HCT116 (cell line): ENCODE results near the gene LCOR. TPM values are rescaled to one million over a fixed set of nuclear protein-coding genes. Genes with fewer than 3 reads are reported as not detected.

Experiments used
- ATAC-seq: fragments of 200-7000 bp; cut with Tn5 transposase; 2 replicates; pipeline ENCODE4 v1.9.1; 2020; ENCODE audit warnings: mild to moderate bottlenecking, moderate library complexity
- BruUV-seq: library from RNA; stranded (reverse); fragments of 400-500 nt; replicated peaks from 2 replicates; lab custom pipeline; 2021; lab: Mats Ljungman, UMichigan
- CTCF ChIA-PET: fragments of 300-600 bp; sonication (Branson Sonifier 250); formaldehyde crosslinking; loops from one replicate; lab custom pipeline; 2021; ENCODE audit warnings: antibody characterized with exemption; lab: Charles Lee
- POLR2A ChIA-PET: fragments of 300-600, 350-600 bp; sonication (Branson Sonifier 250); formaldehyde crosslinking; loops from one replicate; lab custom pipeline; 2021; ENCODE audit warnings: antibody characterized with exemption; lab: Charles Lee
- RAD21 ChIA-PET, 2 experiments: fragments of 300-600 bp; sonication (Branson Sonifier 250); formaldehyde crosslinking; loops; one replicate each; lab custom pipeline; 2023; ENCODE audit warnings: low total read pairs in 2 of 2; ENCODE audit not compliant: uncharacterized antibody in 2 of 2, unreplicated experiment in 2 of 2, low non-redundant PET in 1 of 2; lab: Charles Lee
- DNase-seq: peaks from one replicate; pipeline ENCODE4 v3.0.0-alpha.2; 2010; ENCODE audit warnings: low read depth, low spot score
- H2AFZ ChIP-seq: fragments of 200-600 bp; shearing (Covaris generic), sonication (generic); 2 replicates; pipeline ENCODE4 v1.6.1; 2017; ENCODE audit warnings: low read depth, mixed run types, mixed read lengths, antibody characterized with exemption, low read length; ENCODE audit not compliant: poor library complexity, severe bottlenecking
- H3K27ac ChIP-seq: 2 replicates; pipeline ENCODE4 v1.5.1; 2012; ENCODE audit warnings: low read depth, low read length
- H3K27me3 ChIP-seq: fragments of 200-600 bp; sonication (generic); 2 replicates; pipeline ENCODE4 v1.6.1; 2016; ENCODE audit warnings: mixed run types, low read length, mixed read lengths; ENCODE audit not compliant: insufficient read depth
- H3K36me3 ChIP-seq, 2 experiments: fragments of 200-500 bp in 1 of 2; fragments of 200-600 bp in 1 of 2; sonication (Bioruptor generic) in 1 of 2; sonication (generic) in 1 of 2; 2 replicates each; pipeline versions ENCODE4 v1.5.1 to v1.6.1; 2014 to 2016; ENCODE audit warnings: low read length in 2 of 2, inconsistent platforms in 1 of 2, mixed read lengths in 1 of 2, mixed run types in 1 of 2; ENCODE audit not compliant: insufficient read depth in 2 of 2, control insufficient read depth in 1 of 2
- H3K4me1 ChIP-seq, 2 experiments: fragments of 200-600 bp in 1 of 2; sonication (generic) in 1 of 2; 2 replicates each; pipeline versions ENCODE4 v1.5.1 to v1.6.1; 2012 to 2017; ENCODE audit warnings: low read length in 2 of 2, inconsistent platforms in 1 of 2, mild to moderate bottlenecking in 1 of 2, mixed read lengths in 1 of 2, mixed run types in 1 of 2, moderate library complexity in 1 of 2; ENCODE audit not compliant: insufficient read depth in 2 of 2, control insufficient read depth in 1 of 2
- H3K4me2 ChIP-seq: fragments of 200-600 bp; sonication (generic); 2 replicates; pipeline ENCODE4 v1.6.1; 2017; ENCODE audit warnings: mixed run types, low read length, mixed read lengths
- H3K4me3 ChIP-seq, 2 experiments: fragments of 200-600 bp in 1 of 2; sonication (generic) in 1 of 2; replicated peaks in 1 of 2; 2 replicates each; pipeline ENCODE4 v1.5.1; 2011 to 2016; ENCODE audit warnings: low read length in 2 of 2, control low read depth in 1 of 2, low read depth in 1 of 2, mild to moderate bottlenecking in 1 of 2, mixed read lengths in 1 of 2, mixed run types in 1 of 2
- H3K79me2 ChIP-seq: fragments of 200-600 bp; sonication (generic); 2 replicates; pipeline ENCODE4 v1.6.1; 2017; ENCODE audit warnings: mild to moderate bottlenecking, mixed run types, low read length, moderate library complexity, mixed read lengths; ENCODE audit not compliant: insufficient read depth
- H3K9ac ChIP-seq: fragments of 200-600 bp; sonication (generic); 2 replicates; pipeline ENCODE4 v1.6.1; 2016; ENCODE audit warnings: low read length, mixed read lengths
- H3K9me2 ChIP-seq: fragments of 200-600 bp; sonication (generic), shearing (Covaris generic); 2 replicates; pipeline ENCODE4 v1.6.1; 2017; ENCODE audit warnings: mixed run types, mild to moderate bottlenecking, moderate library complexity; ENCODE audit not compliant: insufficient read depth
- H3K9me3 ChIP-seq, 2 experiments: fragments of 200-500 bp in 1 of 2; fragments of 200-600 bp in 1 of 2; sonication (Bioruptor generic) in 1 of 2; sonication (generic) in 1 of 2; 2 replicates each; pipeline ENCODE4 v1.6.1; 2014 to 2017; ENCODE audit warnings: low read length in 2 of 2, mixed read lengths in 2 of 2, inconsistent platforms in 1 of 2, low read depth in 1 of 2, mild to moderate bottlenecking in 1 of 2, mixed run types in 1 of 2, moderate library complexity in 1 of 2; ENCODE audit not compliant: control insufficient read depth in 1 of 2, insufficient read depth in 1 of 2
- H4K20me1 ChIP-seq: fragments of 200-600 bp; sonication (generic), shearing (Covaris generic); 2 replicates; pipeline ENCODE4 v1.6.1; 2017; ENCODE audit warnings: mixed run types, mild to moderate bottlenecking, moderate library complexity; ENCODE audit not compliant: insufficient read depth
- CBX3 ChIP-seq: IDR thresholded peaks from 2 replicates; pipeline ENCODE4 v1.6.1; 2012; ENCODE audit warnings: low read depth
- CEBPB ChIP-seq: IDR thresholded peaks from 2 replicates; pipeline ENCODE4 v1.6.1; 2012; ENCODE audit warnings: low read depth
- ELF1 ChIP-seq: IDR thresholded peaks from 2 replicates; pipeline ENCODE4 v1.6.1; 2012; ENCODE audit warnings: low read depth, borderline replicate concordance
- EZH2 ChIP-seq: fragments of 200-600 bp; sonication (generic); IDR thresholded peaks from 2 replicates; pipeline ENCODE4 v1.6.1; 2017; ENCODE audit warnings: antibody characterized with exemption, mixed run types
- EZH2phosphoT487 ChIP-seq: fragments of 200-600 bp; IDR thresholded peaks from 2 replicates; pipeline ENCODE4 v1.6.1; 2018; ENCODE audit warnings: antibody characterized with exemption, borderline replicate concordance
- FOSL1 ChIP-seq: IDR thresholded peaks from 2 replicates; pipeline ENCODE4 v1.6.1; 2012; ENCODE audit warnings: low read depth
- POLR2A ChIP-seq: IDR thresholded peaks from 2 replicates; pipeline ENCODE4 v1.7.0; 2011; ENCODE audit warnings: borderline replicate concordance; ENCODE audit not compliant: insufficient read depth, insufficient read length; ENCODE audit errors: extremely low read depth
- POLR2AphosphoS5 ChIP-seq: IDR thresholded peaks from 2 replicates; pipeline ENCODE4 v1.6.1; 2011; ENCODE audit warnings: mild to moderate bottlenecking, low read depth, low read length, moderate library complexity
- RAD21 ChIP-seq: IDR thresholded peaks from 2 replicates; pipeline ENCODE4 v1.6.1; 2012; ENCODE audit warnings: low read depth, mild to moderate bottlenecking
- SIN3A ChIP-seq: IDR thresholded peaks from 2 replicates; pipeline ENCODE4 v1.6.1; 2012; ENCODE audit warnings: low read depth
- SP1 ChIP-seq: IDR thresholded peaks from 2 replicates; pipeline ENCODE4 v1.6.1; 2012; ENCODE audit warnings: low read depth
- TCF7L2 ChIP-seq: IDR thresholded peaks from 2 replicates; pipeline ENCODE4 v1.7.0; 2011; ENCODE audit warnings: borderline replicate concordance, inconsistent platforms; ENCODE audit not compliant: insufficient read depth, insufficient read length; ENCODE audit errors: extremely low read depth
- YY1 ChIP-seq: IDR thresholded peaks from 2 replicates; pipeline ENCODE4 v1.6.1; 2011; ENCODE audit warnings: low read length, low read depth, moderate library complexity, mild to moderate bottlenecking; ENCODE audit not compliant: insufficient replicate concordance; ENCODE audit errors: extremely low read depth
- ZFX ChIP-seq: fragments of 450-650 bp; IDR thresholded peaks from 2 replicates; pipeline ENCODE4 v1.6.1; 2017
- ZNF274 ChIP-seq: fragments of 200-500 bp; sonication (Bioruptor generic); IDR thresholded peaks from 2 replicates; pipeline ENCODE4 v1.6.1; 2014; ENCODE audit warnings: mild to moderate bottlenecking, low read depth, low read length, inconsistent platforms
- intact Hi-C: fragments of 100-400 bp; cut with micrococcal nuclease; formaldehyde crosslinking; loops from 2 replicates; pipeline ENCODE4 v1.10.0; 2022
- total RNA-seq: library from RNA; stranded (reverse); gene quantifications from one replicate; pipeline ENCODE4 v1.2.1, GENCODE V29; 2021; ENCODE audit not compliant: unreplicated experiment
- TF ChIP-seq, protein P1 (sequence below): IDR thresholded peaks from 2 replicates; pipeline ENCODE4 v1.6.1; 2012
- TF ChIP-seq, protein P2 (sequence below): IDR thresholded peaks from 2 replicates; pipeline ENCODE4 v1.6.1; 2012; ENCODE audit warnings: low read depth
- TF ChIP-seq, protein P3 (sequence below): IDR thresholded peaks from 2 replicates; pipeline ENCODE4 v1.6.1; 2012
- TF ChIP-seq, protein P4 (sequence below): IDR thresholded peaks from 2 replicates; pipeline ENCODE4 v1.6.1; 2011; ENCODE audit warnings: mild to moderate bottlenecking, low read length, moderate library complexity; ENCODE audit not compliant: insufficient replicate concordance; ENCODE audit errors: extremely low read depth
- TF ChIP-seq, protein P5 (sequence below), 3 experiments: fragments of 200-600 bp in 1 of 3; sonication (generic) in 1 of 3; IDR thresholded peaks in 2 of 3; conservative IDR thresholded peaks in 1 of 3; 2 replicates each; pipeline ENCODE4 v1.5.1; 2012 to 2017; ENCODE audit warnings: low read depth in 2 of 3, low read length in 2 of 3, antibody characterized with exemption in 1 of 3, borderline replicate concordance in 1 of 3, control low read depth in 1 of 3, mild to moderate bottlenecking in 1 of 3, mixed read lengths in 1 of 3, mixed run types in 1 of 3, moderate library complexity in 1 of 3; ENCODE audit not compliant: insufficient read depth in 1 of 3

The LCOR gene
- total RNA-seq, 1 experiment from 2014 or later: 59.9 TPM

DNA sequence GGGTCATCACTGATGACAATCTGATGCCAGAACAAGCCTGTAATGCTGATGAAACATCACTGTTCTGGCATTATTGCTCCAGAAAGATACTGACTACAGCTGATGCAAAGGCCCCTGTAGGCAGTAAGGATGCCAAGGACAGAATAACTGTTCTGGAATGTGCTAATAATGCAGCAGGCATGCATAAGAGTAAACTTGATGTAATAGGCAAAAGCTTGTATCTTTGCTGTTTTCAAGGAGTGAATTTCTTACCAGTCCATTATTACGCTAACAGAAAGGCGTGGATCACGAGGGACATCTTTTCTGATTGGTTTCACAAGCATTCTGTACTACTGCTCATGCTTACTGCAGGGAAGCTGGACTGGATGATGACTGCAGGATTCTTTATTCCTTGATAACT, 18.7 kb downstream of the LCOR start:
- no TSS peak for BruUV-seq
- no peak for DNase-seq
- intact Hi-C loops: no loop called here

More for the DNA sequence above, 18.7 kb downstream of the LCOR start:
- H3K4me1 ChIP-seq: peaks cover 0 to 3% of the 10 kb centered on the region in 2 experiments; a peak in 1 of 4 replicates
- H3K36me3 ChIP-seq: no peaks in the 10 kb centered on the region
- TF ChIP-seq, protein P1, sequence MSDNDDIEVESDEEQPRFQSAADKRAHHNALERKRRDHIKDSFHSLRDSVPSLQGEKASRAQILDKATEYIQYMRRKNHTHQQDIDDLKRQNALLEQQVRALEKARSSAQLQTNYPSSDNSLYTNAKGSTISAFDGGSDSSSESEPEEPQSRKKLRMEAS: no peak
- no peak for TF ChIP-seq TCF7L2
- no peak for TF ChIP-seq CEBPB
- no peak for TF ChIP-seq EZH2
- TF ChIP-seq, protein P2, sequence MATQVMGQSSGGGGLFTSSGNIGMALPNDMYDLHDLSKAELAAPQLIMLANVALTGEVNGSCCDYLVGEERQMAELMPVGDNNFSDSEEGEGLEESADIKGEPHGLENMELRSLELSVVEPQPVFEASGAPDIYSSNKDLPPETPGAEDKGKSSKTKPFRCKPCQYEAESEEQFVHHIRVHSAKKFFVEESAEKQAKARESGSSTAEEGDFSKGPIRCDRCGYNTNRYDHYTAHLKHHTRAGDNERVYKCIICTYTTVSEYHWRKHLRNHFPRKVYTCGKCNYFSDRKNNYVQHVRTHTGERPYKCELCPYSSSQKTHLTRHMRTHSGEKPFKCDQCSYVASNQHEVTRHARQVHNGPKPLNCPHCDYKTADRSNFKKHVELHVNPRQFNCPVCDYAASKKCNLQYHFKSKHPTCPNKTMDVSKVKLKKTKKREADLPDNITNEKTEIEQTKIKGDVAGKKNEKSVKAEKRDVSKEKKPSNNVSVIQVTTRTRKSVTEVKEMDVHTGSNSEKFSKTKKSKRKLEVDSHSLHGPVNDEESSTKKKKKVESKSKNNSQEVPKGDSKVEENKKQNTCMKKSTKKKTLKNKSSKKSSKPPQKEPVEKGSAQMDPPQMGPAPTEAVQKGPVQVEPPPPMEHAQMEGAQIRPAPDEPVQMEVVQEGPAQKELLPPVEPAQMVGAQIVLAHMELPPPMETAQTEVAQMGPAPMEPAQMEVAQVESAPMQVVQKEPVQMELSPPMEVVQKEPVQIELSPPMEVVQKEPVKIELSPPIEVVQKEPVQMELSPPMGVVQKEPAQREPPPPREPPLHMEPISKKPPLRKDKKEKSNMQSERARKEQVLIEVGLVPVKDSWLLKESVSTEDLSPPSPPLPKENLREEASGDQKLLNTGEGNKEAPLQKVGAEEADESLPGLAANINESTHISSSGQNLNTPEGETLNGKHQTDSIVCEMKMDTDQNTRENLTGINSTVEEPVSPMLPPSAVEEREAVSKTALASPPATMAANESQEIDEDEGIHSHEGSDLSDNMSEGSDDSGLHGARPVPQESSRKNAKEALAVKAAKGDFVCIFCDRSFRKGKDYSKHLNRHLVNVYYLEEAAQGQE: no peak
- no peak for TF ChIP-seq SP1
- no peak for TF ChIP-seq YY1
- TF ChIP-seq ZNF274: no peak
- TF ChIP-seq FOSL1: no peak
- no peak for TF ChIP-seq CBX3
- TF ChIP-seq, protein P3, sequence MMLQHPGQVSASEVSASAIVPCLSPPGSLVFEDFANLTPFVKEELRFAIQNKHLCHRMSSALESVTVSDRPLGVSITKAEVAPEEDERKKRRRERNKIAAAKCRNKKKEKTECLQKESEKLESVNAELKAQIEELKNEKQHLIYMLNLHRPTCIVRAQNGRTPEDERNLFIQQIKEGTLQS: no peak
- TF ChIP-seq SIN3A: no peak
- no peak for TF ChIP-seq POLR2AphosphoS5
- TF ChIP-seq EZH2phosphoT487: no peak
- no peak for TF ChIP-seq POLR2A
- TF ChIP-seq, protein P4, sequence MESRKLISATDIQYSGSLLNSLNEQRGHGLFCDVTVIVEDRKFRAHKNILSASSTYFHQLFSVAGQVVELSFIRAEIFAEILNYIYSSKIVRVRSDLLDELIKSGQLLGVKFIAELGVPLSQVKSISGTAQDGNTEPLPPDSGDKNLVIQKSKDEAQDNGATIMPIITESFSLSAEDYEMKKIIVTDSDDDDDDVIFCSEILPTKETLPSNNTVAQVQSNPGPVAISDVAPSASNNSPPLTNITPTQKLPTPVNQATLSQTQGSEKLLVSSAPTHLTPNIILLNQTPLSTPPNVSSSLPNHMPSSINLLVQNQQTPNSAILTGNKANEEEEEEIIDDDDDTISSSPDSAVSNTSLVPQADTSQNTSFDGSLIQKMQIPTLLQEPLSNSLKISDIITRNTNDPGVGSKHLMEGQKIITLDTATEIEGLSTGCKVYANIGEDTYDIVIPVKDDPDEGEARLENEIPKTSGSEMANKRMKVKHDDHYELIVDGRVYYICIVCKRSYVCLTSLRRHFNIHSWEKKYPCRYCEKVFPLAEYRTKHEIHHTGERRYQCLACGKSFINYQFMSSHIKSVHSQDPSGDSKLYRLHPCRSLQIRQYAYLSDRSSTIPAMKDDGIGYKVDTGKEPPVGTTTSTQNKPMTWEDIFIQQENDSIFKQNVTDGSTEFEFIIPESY: no peak
- TF ChIP-seq, protein P5, sequence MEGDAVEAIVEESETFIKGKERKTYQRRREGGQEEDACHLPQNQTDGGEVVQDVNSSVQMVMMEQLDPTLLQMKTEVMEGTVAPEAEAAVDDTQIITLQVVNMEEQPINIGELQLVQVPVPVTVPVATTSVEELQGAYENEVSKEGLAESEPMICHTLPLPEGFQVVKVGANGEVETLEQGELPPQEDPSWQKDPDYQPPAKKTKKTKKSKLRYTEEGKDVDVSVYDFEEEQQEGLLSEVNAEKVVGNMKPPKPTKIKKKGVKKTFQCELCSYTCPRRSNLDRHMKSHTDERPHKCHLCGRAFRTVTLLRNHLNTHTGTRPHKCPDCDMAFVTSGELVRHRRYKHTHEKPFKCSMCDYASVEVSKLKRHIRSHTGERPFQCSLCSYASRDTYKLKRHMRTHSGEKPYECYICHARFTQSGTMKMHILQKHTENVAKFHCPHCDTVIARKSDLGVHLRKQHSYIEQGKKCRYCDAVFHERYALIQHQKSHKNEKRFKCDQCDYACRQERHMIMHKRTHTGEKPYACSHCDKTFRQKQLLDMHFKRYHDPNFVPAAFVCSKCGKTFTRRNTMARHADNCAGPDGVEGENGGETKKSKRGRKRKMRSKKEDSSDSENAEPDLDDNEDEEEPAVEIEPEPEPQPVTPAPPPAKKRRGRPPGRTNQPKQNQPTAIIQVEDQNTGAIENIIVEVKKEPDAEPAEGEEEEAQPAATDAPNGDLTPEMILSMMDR (IDR thresholded peaks at IDR 0.05 in 2 of 3, conservative IDR thresholded peaks at IDR 0.05 in 1 of 3; ENCODE audit: borderline replicate concordance in 1 of 3, insufficient read depth in 1 of 3, low read depth in 2 of 3, low read length in 2 of 3): no peak
- TF ChIP-seq ELF1: no peak
- no peak for TF ChIP-seq ZFX
- no peak for TF ChIP-seq RAD21
- no peak overlapping the region for H2AFZ ChIP-seq
- RAD21 ChIA-PET: no interaction called here
- no peaks in the 10 kb centered on the region for H4K20me1 ChIP-seq
- H3K9ac ChIP-seq: no peak overlapping the region
- H3K9me2 ChIP-seq: no peaks in the 10 kb centered on the region
- no peak overlapping the region for H3K27ac ChIP-seq
- CTCF ChIA-PET: no interaction called here
- peaks cover 92% of the 10 kb centered on the region for H3K79me2 ChIP-seq
- POLR2A ChIA-PET: no interaction called here
- no peak for ATAC-seq
- no peaks in the 10 kb centered on the region for H3K9me3 ChIP-seq
- no peak overlapping the region for H3K4me2 ChIP-seq
- H3K27me3 ChIP-seq: no peaks in the 10 kb centered on the region
- H3K4me3 ChIP-seq: no peak overlapping the region
